Vagina (tissue), 2 donors: ENCODE results near the gene TUFM. TPM values are rescaled to one million over a fixed set of nuclear protein-coding genes. Genes with fewer than 3 reads are reported as not detected.
"Not testable (repeated sequence)": the region's sequence is repeated elsewhere in the genome, so short reads cannot be mapped to it uniquely, and the experiment has no call there.

Experiments
- DNase-seq, 2 donors: peaks; one replicate each; pipeline ENCODE4 v3.0.0-alpha.2; 2017; ENCODE audit errors: extremely low spot score in 2 of 2
- H3K27ac ChIP-seq: fragments of 200-600 bp; sonication (generic); one replicate; pipeline ENCODE4 v1.5.1; 2019
- H3K27me3 ChIP-seq: fragments of 200-600 bp; sonication (generic); one replicate; pipeline ENCODE4 v1.5.1; 2019
- H3K36me3 ChIP-seq, 2 donors: fragments of 200-600 bp; sonication (generic); one replicate each; pipeline ENCODE4 v1.5.1; 2017 to 2019
- H3K4me1 ChIP-seq: fragments of 200-600 bp; sonication (generic); one replicate; pipeline ENCODE4 v1.5.1; 2019
- H3K4me3 ChIP-seq, 2 donors: fragments of 200-600 bp; sonication (generic); 1 replicate in 1 of 2; 2 replicates in 1 of 2; pipeline ENCODE4 v1.5.1; 2016 to 2019
- H3K9me3 ChIP-seq: fragments of 200-600 bp; sonication (generic); one replicate; pipeline ENCODE4 v1.5.1; 2019
- POLR2A ChIP-seq, 2 donors: fragments of 450-650 bp; IDR thresholded peaks; one replicate each; pipeline ENCODE4 v1.6.1; 2017; ENCODE audit warnings: antibody characterized with exemption in 2 of 2, mild to moderate bottlenecking in 2 of 2, moderate library complexity in 2 of 2
- POLR2AphosphoS5 ChIP-seq, 2 donors: sonication (generic); formaldehyde crosslinking; IDR thresholded peaks; one replicate each; pipeline ENCODE4 v1.9.0; 2017; ENCODE audit warnings: antibody characterized with exemption in 2 of 2, mild to moderate bottlenecking in 2 of 2, low read depth in 1 of 2; ENCODE audit not compliant: insufficient read depth in 1 of 2
- intact Hi-C: fragments of 100-400 bp; cut with DNase I; formaldehyde crosslinking; loops from one replicate; pipeline ENCODE4 v1.15.1; 2023
- total RNA-seq: library from RNA; depleted of rRNA; stranded (reverse); fragments of >200 nt; gene quantifications from one replicate; pipeline ENCODE4 v1.2.3, GENCODE V29; 2016
- TF ChIP-seq, protein P1 (sequence below), 3 experiments: fragments of 450-650 bp in 2 of 3; fragments of 200-600 bp in 1 of 3; sonication (generic) in 1 of 3; IDR thresholded peaks; one replicate each; pipeline ENCODE4 v1.5.1; 2017 to 2019; ENCODE audit warnings: antibody characterized with exemption in 3 of 3, mild to moderate bottlenecking in 2 of 3, moderate library complexity in 2 of 3

Gene TUFM
- total RNA-seq, result 91.6 TPM

- H3K27ac ChIP-seq, result peak within 1 kb of the TSS; percentile 93
- peak within 1 kb of the TSS; percentile 67 to 74 for H3K4me3 ChIP-seq
- intact Hi-C loops, result no loop called here
- H3K4me1 ChIP-seq, result peaks cover 29% of the 10 kb centered on the region
- TF ChIP-seq POLR2A (IDR thresholded peaks at IDR 0.05) (peak in 1 of 2 donors; percentile 17), POLR2AphosphoS5 (IDR thresholded peaks at IDR 0.05; ENCODE audit: insufficient read depth in 1 of 2, low read depth in 1 of 2) (peak; percentile 91 to 99)
- TF ChIP-seq, protein P1, sequence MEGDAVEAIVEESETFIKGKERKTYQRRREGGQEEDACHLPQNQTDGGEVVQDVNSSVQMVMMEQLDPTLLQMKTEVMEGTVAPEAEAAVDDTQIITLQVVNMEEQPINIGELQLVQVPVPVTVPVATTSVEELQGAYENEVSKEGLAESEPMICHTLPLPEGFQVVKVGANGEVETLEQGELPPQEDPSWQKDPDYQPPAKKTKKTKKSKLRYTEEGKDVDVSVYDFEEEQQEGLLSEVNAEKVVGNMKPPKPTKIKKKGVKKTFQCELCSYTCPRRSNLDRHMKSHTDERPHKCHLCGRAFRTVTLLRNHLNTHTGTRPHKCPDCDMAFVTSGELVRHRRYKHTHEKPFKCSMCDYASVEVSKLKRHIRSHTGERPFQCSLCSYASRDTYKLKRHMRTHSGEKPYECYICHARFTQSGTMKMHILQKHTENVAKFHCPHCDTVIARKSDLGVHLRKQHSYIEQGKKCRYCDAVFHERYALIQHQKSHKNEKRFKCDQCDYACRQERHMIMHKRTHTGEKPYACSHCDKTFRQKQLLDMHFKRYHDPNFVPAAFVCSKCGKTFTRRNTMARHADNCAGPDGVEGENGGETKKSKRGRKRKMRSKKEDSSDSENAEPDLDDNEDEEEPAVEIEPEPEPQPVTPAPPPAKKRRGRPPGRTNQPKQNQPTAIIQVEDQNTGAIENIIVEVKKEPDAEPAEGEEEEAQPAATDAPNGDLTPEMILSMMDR (IDR thresholded peaks at IDR 0.05), result peak in 2 of 3 experiments; percentile 57 to 62
- H3K9me3 ChIP-seq, result no peaks in the 10 kb centered on the region
- H3K27me3 ChIP-seq, result no peaks in the 10 kb centered on the region
- DNase-seq, result peak in 1 of 2 donors; percentile 98
- peaks cover 0 to 31% of the 10 kb centered on the region in 2 donors for H3K36me3 ChIP-seq
These were observed at the start of gene TUFM for GRCh38 chr16:28846080-28846932. Gene TUFM (minus strand): TSS chr16:28846348. CDS start chr16:28846269, 79 bp downstream.

DNA sequence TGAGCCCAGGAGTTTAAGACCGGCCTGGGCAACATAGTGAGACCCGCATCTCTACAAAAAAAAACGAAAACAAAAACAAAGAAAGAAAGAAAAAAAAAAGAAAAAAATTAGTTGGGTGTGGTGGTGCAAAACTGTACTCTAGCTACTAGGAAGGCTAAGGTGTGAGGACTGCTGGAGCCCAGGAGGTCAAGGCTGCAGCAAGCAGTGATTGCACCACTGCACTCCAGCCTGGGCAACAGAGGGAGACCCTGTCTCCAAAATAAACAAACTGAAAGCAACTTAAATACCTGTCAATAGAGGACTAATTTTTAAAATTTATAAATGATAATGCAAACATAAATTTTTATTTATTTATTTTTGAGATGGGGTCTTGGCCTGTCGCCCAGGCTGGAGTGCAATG, 49.5 kb upstream of the TUFM start:
- intact Hi-C loops, result no loop called here
- DNase-seq, result no peak

DNA sequence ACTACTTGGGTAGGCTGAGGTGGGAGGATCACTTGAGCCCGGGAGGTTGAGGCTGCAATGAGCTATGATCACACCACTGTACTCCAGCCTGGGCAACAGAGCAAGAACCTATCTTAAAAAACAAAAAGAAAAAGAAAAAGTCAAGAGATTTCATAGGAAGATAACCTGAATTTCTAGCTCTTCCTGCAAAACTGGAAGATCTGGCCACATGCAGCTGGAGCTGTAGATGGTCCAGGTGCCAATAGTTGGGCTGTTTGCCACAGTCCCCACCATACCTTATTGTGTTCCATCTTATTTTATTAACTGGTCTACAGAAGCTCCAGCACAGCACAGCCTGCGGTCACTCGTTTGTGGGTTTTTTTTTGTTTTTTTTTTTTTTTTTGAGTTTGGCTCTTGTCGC, 47.1 kb upstream of the TUFM start:
- no peak for DNase-seq
- TF ChIP-seq POLR2AphosphoS5 (IDR thresholded peaks at IDR 0.05; ENCODE audit: insufficient read depth in 1 of 2, low read depth in 1 of 2), result no peak
- TF ChIP-seq, protein P1 (IDR thresholded peaks at IDR 0.05), result no peak
- no peak for TF ChIP-seq POLR2A (IDR thresholded peaks at IDR 0.05)
- H3K9me3 ChIP-seq, result no peaks in the 10 kb centered on the region
- no peaks in the 10 kb centered on the region for H3K36me3 ChIP-seq
- intact Hi-C loops, result no loop called here
- H3K27ac ChIP-seq, result no peak overlapping the region
- H3K27me3 ChIP-seq, result no peaks in the 10 kb centered on the region
- H3K4me3 ChIP-seq, result no peak overlapping the region
- no peaks in the 10 kb centered on the region for H3K4me1 ChIP-seq

More for the DNA sequence above, 49.5 kb upstream of the TUFM start:
- Histone ChIP-seq H3K4me3 (no peak overlapping the region), H3K36me3 (no peaks in the 10 kb centered on the region), H3K9me3 (no peaks in the 10 kb centered on the region), H3K27me3 (no peaks in the 10 kb centered on the region), H3K4me1 (no peaks in the 10 kb centered on the region), H3K27ac (no peak overlapping the region)
- TF ChIP-seq POLR2AphosphoS5 (IDR thresholded peaks at IDR 0.05; ENCODE audit: insufficient read depth in 1 of 2, low read depth in 1 of 2) (no peak), POLR2A (IDR thresholded peaks at IDR 0.05) (no peak)
- TF ChIP-seq, protein P1 (IDR thresholded peaks at IDR 0.05), result no peak

GRCh38 chr16:28891964-28892890, 46.1 kb upstream of the TUFM start:
- H3K4me3 ChIP-seq, result no peak overlapping the region
- no peaks in the 10 kb centered on the region for H3K4me1 ChIP-seq
- DNase-seq, result no peak
- no peaks in the 10 kb centered on the region for H3K36me3 ChIP-seq
- intact Hi-C loops, result no loop called here
- H3K27me3 ChIP-seq, result no peaks in the 10 kb centered on the region
- H3K9me3 ChIP-seq, result no peaks in the 10 kb centered on the region
- TF ChIP-seq POLR2A (IDR thresholded peaks at IDR 0.05) (no peak), POLR2AphosphoS5 (IDR thresholded peaks at IDR 0.05; ENCODE audit: insufficient read depth in 1 of 2, low read depth in 1 of 2) (no peak)
- TF ChIP-seq, protein P1 (IDR thresholded peaks at IDR 0.05), result no peak
- no peak overlapping the region for H3K27ac ChIP-seq

DNA sequence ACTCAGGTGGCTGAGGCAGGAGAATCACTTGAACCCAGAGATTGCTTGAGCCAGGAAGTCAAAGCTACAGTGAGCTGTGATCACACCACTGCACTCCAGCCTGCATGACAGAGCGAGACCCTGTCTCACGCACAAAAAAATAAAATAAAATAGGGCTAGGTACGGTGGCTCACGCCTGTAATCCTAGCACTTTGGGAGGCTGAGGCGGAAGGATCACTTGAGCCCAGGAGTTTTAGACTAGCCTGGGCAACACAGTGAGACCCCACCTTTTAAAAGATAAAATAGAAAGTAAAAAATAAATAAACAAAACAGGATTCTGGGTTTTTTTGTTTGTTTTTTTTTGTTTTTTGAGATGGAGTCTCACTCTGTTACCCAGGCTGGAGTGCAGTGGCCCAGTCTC, 44.2 kb upstream of the TUFM start:
- H3K27me3 ChIP-seq, DNase-seq, intact Hi-C loops, H3K27ac ChIP-seq, H3K36me3 ChIP-seq, H3K9me3 ChIP-seq, H3K4me3 ChIP-seq, H3K4me1 ChIP-seq: not testable (repeated sequence)
